Uterus (tissue), 2 donors: ENCODE measurements around the gene POU2F1.

Source experiments
- POLR2A ChIP-seq, 2 donors: fragments of 450-650 bp; IDR thresholded peaks; one replicate each; pipeline ENCODE4 v1.6.1; 2016; ENCODE audit warnings: antibody characterized with exemption in 2 of 2, mild to moderate bottlenecking in 1 of 2, moderate library complexity in 1 of 2
- TF ChIP-seq, protein P1 (sequence below), 4 experiments: fragments of 200-600 bp in 2 of 4; fragments of 450-650 bp in 2 of 4; sonication (generic) in 2 of 4; IDR thresholded peaks; one replicate each; pipeline ENCODE4 v1.5.1; 2016 to 2019; ENCODE audit warnings: antibody characterized with exemption in 4 of 4, mild to moderate bottlenecking in 2 of 4, moderate library complexity in 1 of 4

DNA sequence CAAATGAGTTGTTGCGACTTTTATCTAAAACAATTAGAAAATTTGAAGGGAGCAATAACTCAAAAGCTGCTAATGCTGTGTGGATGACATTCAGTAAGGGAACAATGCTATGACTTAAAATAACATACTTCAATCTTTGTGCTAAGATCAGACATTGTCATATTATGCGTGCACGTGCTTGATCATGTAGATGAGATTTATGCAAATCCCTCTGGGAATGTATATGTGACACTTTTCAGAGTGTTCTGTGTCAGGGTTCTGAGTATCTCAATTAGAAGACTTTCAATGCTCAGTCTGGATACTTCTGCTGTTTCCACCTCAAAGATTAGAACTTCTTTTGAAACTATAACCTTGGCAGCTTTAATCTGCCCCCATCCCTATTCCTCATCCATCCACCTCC is 18.6 kb upstream of the POU2F1 start:
- TF ChIP-seq, protein P1, sequence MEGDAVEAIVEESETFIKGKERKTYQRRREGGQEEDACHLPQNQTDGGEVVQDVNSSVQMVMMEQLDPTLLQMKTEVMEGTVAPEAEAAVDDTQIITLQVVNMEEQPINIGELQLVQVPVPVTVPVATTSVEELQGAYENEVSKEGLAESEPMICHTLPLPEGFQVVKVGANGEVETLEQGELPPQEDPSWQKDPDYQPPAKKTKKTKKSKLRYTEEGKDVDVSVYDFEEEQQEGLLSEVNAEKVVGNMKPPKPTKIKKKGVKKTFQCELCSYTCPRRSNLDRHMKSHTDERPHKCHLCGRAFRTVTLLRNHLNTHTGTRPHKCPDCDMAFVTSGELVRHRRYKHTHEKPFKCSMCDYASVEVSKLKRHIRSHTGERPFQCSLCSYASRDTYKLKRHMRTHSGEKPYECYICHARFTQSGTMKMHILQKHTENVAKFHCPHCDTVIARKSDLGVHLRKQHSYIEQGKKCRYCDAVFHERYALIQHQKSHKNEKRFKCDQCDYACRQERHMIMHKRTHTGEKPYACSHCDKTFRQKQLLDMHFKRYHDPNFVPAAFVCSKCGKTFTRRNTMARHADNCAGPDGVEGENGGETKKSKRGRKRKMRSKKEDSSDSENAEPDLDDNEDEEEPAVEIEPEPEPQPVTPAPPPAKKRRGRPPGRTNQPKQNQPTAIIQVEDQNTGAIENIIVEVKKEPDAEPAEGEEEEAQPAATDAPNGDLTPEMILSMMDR (IDR thresholded peaks at IDR 0.05), result no peak
- no peak for TF ChIP-seq POLR2A (IDR thresholded peaks at IDR 0.05)
